GM10266 (cell line): ENCODE data around the gene AKR1C3.

ENCODE experiments used
- DNase-seq: peaks from one replicate; pipeline ENCODE4 v3.0.0; 2012; ENCODE audit errors: extremely low spot score
- TF ChIP-seq, protein P1 (sequence below): IDR thresholded peaks from 2 replicates; pipeline ENCODE4 v1.5.1; 2012; ENCODE audit warnings: mild to moderate bottlenecking, low read depth; ENCODE audit not compliant: control insufficient read depth, insufficient read depth; ENCODE audit errors: missing control alignments

AKR1C3 gene

GRCh38 chr10:5079306-5079830 lies 14.8 kb upstream of the AKR1C3 start:
- no peak for DNase-seq
- TF ChIP-seq, protein P1, sequence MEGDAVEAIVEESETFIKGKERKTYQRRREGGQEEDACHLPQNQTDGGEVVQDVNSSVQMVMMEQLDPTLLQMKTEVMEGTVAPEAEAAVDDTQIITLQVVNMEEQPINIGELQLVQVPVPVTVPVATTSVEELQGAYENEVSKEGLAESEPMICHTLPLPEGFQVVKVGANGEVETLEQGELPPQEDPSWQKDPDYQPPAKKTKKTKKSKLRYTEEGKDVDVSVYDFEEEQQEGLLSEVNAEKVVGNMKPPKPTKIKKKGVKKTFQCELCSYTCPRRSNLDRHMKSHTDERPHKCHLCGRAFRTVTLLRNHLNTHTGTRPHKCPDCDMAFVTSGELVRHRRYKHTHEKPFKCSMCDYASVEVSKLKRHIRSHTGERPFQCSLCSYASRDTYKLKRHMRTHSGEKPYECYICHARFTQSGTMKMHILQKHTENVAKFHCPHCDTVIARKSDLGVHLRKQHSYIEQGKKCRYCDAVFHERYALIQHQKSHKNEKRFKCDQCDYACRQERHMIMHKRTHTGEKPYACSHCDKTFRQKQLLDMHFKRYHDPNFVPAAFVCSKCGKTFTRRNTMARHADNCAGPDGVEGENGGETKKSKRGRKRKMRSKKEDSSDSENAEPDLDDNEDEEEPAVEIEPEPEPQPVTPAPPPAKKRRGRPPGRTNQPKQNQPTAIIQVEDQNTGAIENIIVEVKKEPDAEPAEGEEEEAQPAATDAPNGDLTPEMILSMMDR, result no peak

DNA sequence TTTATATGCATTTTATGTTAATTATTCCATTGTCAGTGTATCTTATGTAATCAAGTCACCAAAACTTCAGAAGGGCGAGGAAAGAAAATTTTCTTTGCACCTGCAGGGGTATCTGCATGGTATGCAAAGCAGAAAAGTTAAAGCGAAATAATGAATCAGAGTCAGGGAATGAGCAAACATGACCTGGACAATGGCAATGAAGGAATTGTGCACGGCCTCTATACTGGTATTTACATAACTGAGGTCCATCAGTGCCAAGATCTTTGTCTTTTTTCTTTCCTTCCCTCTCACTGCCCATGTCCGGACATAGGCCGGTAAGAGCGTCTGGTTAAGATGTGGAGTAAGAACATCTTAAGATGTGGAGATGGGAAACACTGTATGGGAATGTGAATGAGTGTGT lies 14.4 kb upstream of the AKR1C3 start:
- TF ChIP-seq, protein P1, result no peak
- no peak for DNase-seq

DNA sequence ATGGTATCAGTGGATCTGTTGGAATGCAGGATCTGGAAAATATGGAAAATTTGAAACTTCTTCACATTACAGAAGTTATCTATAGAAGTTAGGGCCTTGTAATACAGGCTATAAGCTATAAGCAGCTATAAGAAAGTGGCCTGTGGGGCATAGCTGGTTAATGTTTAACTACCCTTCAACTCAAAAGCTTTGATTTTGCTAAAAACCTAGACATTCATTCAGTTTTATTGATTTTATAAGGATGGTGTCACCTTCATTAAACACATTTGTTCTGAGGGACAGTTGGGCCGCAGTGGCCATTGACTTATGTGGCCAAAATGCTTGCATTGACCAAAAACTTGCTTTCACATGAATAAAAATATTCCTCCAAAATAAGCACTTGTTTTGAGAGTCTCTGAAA lies 13.1 kb upstream of the AKR1C3 start:
- TF ChIP-seq, protein P1, result no peak
- DNase-seq, result no peak

DNA sequence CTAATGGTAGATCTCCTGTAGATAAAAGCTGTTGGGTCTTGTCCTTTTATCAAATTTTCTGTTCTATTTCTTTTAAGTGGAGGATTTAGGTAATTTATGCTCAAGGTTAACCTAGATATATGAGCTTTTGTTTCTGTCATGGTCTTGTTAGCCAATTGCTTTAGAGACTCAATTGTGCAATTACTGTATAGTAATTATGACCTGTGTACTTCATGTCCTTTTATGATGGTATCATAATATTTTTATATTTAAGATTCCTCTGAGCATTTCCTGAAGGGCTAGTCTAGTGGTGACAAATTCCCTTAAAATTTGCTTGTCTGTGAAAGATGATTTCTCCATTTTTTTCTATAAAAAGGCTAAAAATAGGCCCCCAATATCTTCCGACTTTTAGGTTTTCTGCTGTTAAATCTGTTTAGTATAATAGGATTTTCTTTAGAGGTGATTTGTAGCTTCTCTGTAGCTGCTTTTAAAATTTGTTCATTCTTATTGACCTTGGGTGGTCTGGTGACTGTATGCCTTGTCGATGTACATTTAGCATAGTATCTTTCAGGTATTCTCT lies 5.4 kb upstream of the AKR1C3 start:
- TF ChIP-seq, protein P1, result no peak
- no peak for DNase-seq

DNA sequence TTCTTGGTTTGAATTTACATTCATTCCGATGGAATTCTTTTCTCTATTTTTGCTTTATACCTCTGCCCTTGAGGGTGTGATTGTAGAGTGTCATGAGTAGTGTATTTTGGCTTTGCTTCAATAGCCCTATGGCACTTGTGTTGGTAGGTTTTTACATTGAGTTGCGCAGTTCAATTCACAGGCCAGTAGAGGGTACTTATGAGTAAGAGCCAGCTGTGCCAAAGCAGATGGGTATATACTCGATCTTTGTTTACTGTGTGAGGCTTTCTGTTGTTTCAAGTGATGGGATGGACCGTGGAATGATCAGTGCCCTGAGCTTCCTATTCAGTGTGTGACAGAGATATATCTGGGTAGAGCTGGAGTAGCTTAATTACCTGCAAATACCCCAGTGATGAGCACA lies 4.3 kb upstream of the AKR1C3 start:
- DNase-seq, result no peak
- TF ChIP-seq, protein P1, result no peak

- TF ChIP-seq, protein P1, result no peak
- DNase-seq, result no peak
Measured at GRCh38 chr10:5090551-5090950, 3.7 kb upstream of the AKR1C3 start.

DNA sequence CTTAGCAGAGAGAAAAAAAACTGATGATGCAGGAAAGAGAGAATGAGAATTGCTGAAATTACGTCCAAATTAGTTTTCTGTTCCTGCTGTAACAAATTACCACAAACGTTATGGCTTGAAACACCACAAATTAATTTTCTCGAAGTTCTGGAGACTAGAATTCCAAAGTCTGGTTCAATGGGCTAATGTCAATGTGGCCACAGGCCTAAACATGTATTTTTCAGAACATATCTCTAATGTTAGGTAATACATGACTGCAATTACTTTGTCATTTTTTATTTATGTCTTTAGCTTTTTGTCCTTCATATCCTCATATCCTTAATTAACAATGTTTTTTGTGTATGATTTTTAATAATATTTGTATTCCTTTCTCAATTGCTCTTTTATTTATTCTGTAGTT lies 3.0 kb upstream of the AKR1C3 start:
- no peak for DNase-seq
- TF ChIP-seq, protein P1, result no peak
